Measurements from ENCODE around the gene ZNF718. TPM values are rescaled to one million over a fixed set of nuclear protein-coding genes. Genes with fewer than 3 reads are reported as not detected.
A peak's percentile ranks its signal among the peaks of the same experiment; 100 is the strongest.

ZNF718 gene
- total and polyA plus RNA-seq, 2 of the 8 experiments (the other 6 are each of a cell fraction or from before 2014, with no cell fraction given), result 3.3 to 19.5 TPM

GRCh38 chr4:125833-126232 lies 1.5 kb downstream of the ZNF718 start:
- H2BK15ac ChIP-seq (ENCODE audit: low read length), result no peak overlapping the region
- no peak overlapping the region for H4K5ac ChIP-seq (ENCODE audit: insufficient read length, low read depth, low read length)
- no peak overlapping the region for H3K56ac ChIP-seq (replicated peaks; ENCODE audit: insufficient read length, low read depth, low read length)
- H3K79me1 ChIP-seq (ENCODE audit: low read depth, low read length), result no peaks in the 10 kb centered on the region
- H2BK5ac ChIP-seq (ENCODE audit: low read depth, low read length), result peak overlapping the region; percentile 77; the same call in 1 of the 2 replicates
- TF ChIP-seq POLR2AphosphoS5 (IDR thresholded peaks at IDR 0.05; ENCODE audit: low read depth, low read length) (0 out of 2 replicates have a peak, but pooled peaks have one; percentile 9), RNF2 (IDR thresholded peaks at IDR 0.05; ENCODE audit: borderline replicate concordance, low read depth, low read length, missing control alignments, poor library complexity, severe bottlenecking) (no peak), RFX5 (IDR thresholded peaks at IDR 0.05; ENCODE audit: borderline replicate concordance, low read depth, low read length) (no peak), JUN (IDR thresholded peaks at IDR 0.05; ENCODE audit: low read depth, low read length) (no peak), KDM1A (IDR thresholded peaks at IDR 0.05; ENCODE audit: borderline replicate concordance, low read length) (no peak), SP4 (IDR thresholded peaks at IDR 0.05; ENCODE audit: low read length) (no peak)
- ChIA-PET CTCF (ENCODE audit: partially characterized antibody) (no interaction called here), POLR2A (ENCODE audit: partially characterized antibody) (interaction anchor here (1.0 to 4.6 kb wide), 10 partner anchors 10 to 179 kb away, joined by 3 to 47 read pairs (median 6); partner anchors contain the start of gene ZNF732)
- no peak overlapping the region for H2AFZ ChIP-seq (ENCODE audit: low read length)
- H2BK120ac ChIP-seq (replicated peaks; ENCODE audit: low read depth, low read length), result no peak overlapping the region
- H3K23ac ChIP-seq (ENCODE audit: insufficient read length), result no peak overlapping the region
- peak in 1 of 2 experiments; percentile 43 for DNase-seq (ENCODE audit: low read depth in 1 of 2, low spot score in 2 of 2)
- no peak overlapping the region for H3K4ac ChIP-seq (replicated peaks; ENCODE audit: insufficient read length, low read depth, low read length)
- H2BK20ac ChIP-seq (ENCODE audit: low read length), result no peak overlapping the region
- H2AK5ac ChIP-seq (ENCODE audit: low read depth, low read length), result no peak overlapping the region; the same call in 1 of the 2 replicates
- H3K23me2 ChIP-seq (ENCODE audit: low read depth, low read length), result peaks cover 5% of the 10 kb centered on the region
- no peaks in the 10 kb centered on the region; a peak in 1 of 4 replicates for H3K9me3 ChIP-seq (ENCODE audit: insufficient read depth in 2 of 2, low read depth in 1 of 2, low read length in 1 of 2)
- H3K18ac ChIP-seq (ENCODE audit: extremely low read depth, low read length), result peak overlapping the region; percentile 28; the same call in 1 of the 2 replicates
- H3K9ac ChIP-seq (replicated peaks in 1 of 4; ENCODE audit: extremely low read depth in 1 of 4, low read depth in 3 of 4, low read length in 3 of 4), result peak overlapping the region in 3 of 4 experiments; percentile 97 to 100 (median 99); a peak in 6 of 7 replicates
- H3K4me3 ChIP-seq (ENCODE audit: extremely low read depth in 1 of 4, insufficient read depth in 2 of 4, low read depth in 3 of 4, low read length in 4 of 4), result peak overlapping the region; percentile 78 to 98 (median 94)
- no peaks in the 10 kb centered on the region for H3K27me3 ChIP-seq (replicated peaks in 1 of 4; ENCODE audit: control insufficient read depth in 3 of 4, extremely low read depth in 1 of 4, insufficient read depth in 3 of 4, low read length in 3 of 4)
- no peak overlapping the region for H3K14ac ChIP-seq (ENCODE audit: insufficient read length)
- 0 out of 2 replicates have a peak overlapping the region, but pooled peaks have one; percentile 50 for H2BK12ac ChIP-seq (ENCODE audit: low read depth, low read length)
- peaks cover 0 to 2% (median 0%) of the 10 kb centered on the region in 4 experiments; a peak in 3 of 7 replicates for H3K4me1 ChIP-seq (replicated peaks in 1 of 4; ENCODE audit: control insufficient read depth in 3 of 4, insufficient read depth in 4 of 4, low read length in 3 of 4)
- H4K8ac ChIP-seq (ENCODE audit: extremely low read depth, insufficient read depth, low read length), result no peak overlapping the region
- 40% methylated on average over 5 of the region's 5 CpGs; no CpG with 5 or more reads in 1 of the 2 experiments for WGBS, 2 experiments (ENCODE audit: extremely low coverage in 1 of 2, insufficient coverage in 1 of 2, insufficient read length in 1 of 2, insufficient replicate concordance in 2 of 2, low coverage in 1 of 2, low lambda C conversion rate in 2 of 2, missing lambda C conversion rate in 1 of 2)
- peak overlapping the region; percentile 95 for H3K4me2 ChIP-seq (ENCODE audit: insufficient read depth in 1 of 2, low read depth in 2 of 2, low read length in 2 of 2)
- no peak overlapping the region for H3K27ac ChIP-seq (ENCODE audit: low read depth, low read length)
- no peak for FAIRE-seq
- peaks cover 10 to 57% of the 10 kb centered on the region in 2 experiments for H3K79me2 ChIP-seq (ENCODE audit: control insufficient read depth in 1 of 2, insufficient read depth in 2 of 2, low read length in 2 of 2)
- no peak overlapping the region for H4K91ac ChIP-seq (replicated peaks; ENCODE audit: insufficient read length, low read length)
- peaks cover 0 to 5% of the 10 kb centered on the region in 2 experiments for H4K20me1 ChIP-seq (replicated peaks in 1 of 2; ENCODE audit: control insufficient read depth in 1 of 2, insufficient read depth in 2 of 2, low read length in 2 of 2)
- peaks cover 8 to 40% (median 12%) of the 10 kb centered on the region in 4 experiments; a peak in 7 of 8 replicates for H3K36me3 ChIP-seq (ENCODE audit: control insufficient read depth in 2 of 4, insufficient read depth in 4 of 4, low read length in 3 of 4)
